CD4-positive, CD25-positive, alpha-beta regulatory T cell (primary cell): ENCODE results near the gene OSMR. TPM values are rescaled to one million over a fixed set of nuclear protein-coding genes. Genes with fewer than 3 reads are reported as not detected.

ENCODE experiments used
- ATAC-seq, 2 donors: fragments of 150-1000 bp; cut with Tn5 transposase; one replicate each; pipeline ENCODE4 v1.10.0; 2021; ENCODE audit warnings: low read depth in 2 of 2, moderate number of reproducible peaks in 2 of 2, moderate library complexity in 1 of 2
- DNase-seq, 3 donors: peaks; one replicate each; pipeline versions ENCODE4 v3.0.0 to v3.0.0-alpha.2; 2012 to 2022; ENCODE audit warnings: mixed read lengths in 1 of 3
- H3K27ac ChIP-seq: one replicate; pipeline ENCODE4 v1.7.0; 2013; ENCODE audit warnings: mild to moderate bottlenecking, low read length; ENCODE audit not compliant: insufficient read depth, poor library complexity, severe bottlenecking
- H3K27me3 ChIP-seq: one replicate; pipeline ENCODE4 v1.7.0; 2013; ENCODE audit warnings: low read length; ENCODE audit not compliant: control insufficient read depth, insufficient read depth
- H3K36me3 ChIP-seq: one replicate; pipeline ENCODE4 v1.7.0; 2013; ENCODE audit warnings: mild to moderate bottlenecking, low read length, moderate library complexity; ENCODE audit not compliant: control insufficient read depth, insufficient read depth
- H3K4me1 ChIP-seq: 2 replicates; pipeline ENCODE4 v1.7.0; 2013; ENCODE audit warnings: mild to moderate bottlenecking, low read length; ENCODE audit not compliant: insufficient read depth, control insufficient read depth, poor library complexity, severe bottlenecking
- H3K4me3 ChIP-seq: one replicate; pipeline ENCODE4 v1.7.0; 2013; ENCODE audit warnings: low read depth, mild to moderate bottlenecking, low read length, moderate library complexity
- H3K9me3 ChIP-seq, 2 experiments: 1 replicate in 1 of 2; 2 replicates in 1 of 2; pipeline ENCODE4 v1.7.0; 2013; ENCODE audit warnings: low read length in 2 of 2, mild to moderate bottlenecking in 1 of 2, moderate library complexity in 1 of 2; ENCODE audit not compliant: control insufficient read depth in 2 of 2
- H3K27ac Mint-ChIP-seq, 3 donors: one replicate each; pipeline ENCODE4 v1.8.0; 2020 to 2022; ENCODE audit warnings: mild to moderate bottlenecking in 3 of 3, mixed read lengths in 3 of 3, moderate library complexity in 2 of 3
- H3K27me3 Mint-ChIP-seq: one replicate; pipeline ENCODE4 v1.8.0; 2022; ENCODE audit warnings: mild to moderate bottlenecking, mixed read lengths
- H3K36me3 Mint-ChIP-seq: one replicate; pipeline ENCODE4 v1.8.0; 2020; ENCODE audit warnings: mixed read lengths
- H3K4me1 Mint-ChIP-seq, 4 donors: one replicate each; pipeline ENCODE4 v1.8.0; 2020 to 2022; ENCODE audit warnings: mixed read lengths in 4 of 4, mild to moderate bottlenecking in 1 of 4
- H3K4me3 Mint-ChIP-seq, 4 donors: one replicate each; pipeline ENCODE4 v1.8.0; 2020 to 2022; ENCODE audit warnings: mild to moderate bottlenecking in 4 of 4, mixed read lengths in 4 of 4, moderate library complexity in 3 of 4
- H3K9me3 Mint-ChIP-seq, 7 donors: one replicate each; pipeline ENCODE4 v1.8.0; 2020 to 2022; ENCODE audit warnings: mixed read lengths in 7 of 7, mild to moderate bottlenecking in 3 of 7, moderate library complexity in 2 of 7
- polyA plus RNA-seq, 4 donors: library from polyadenylated mRNA; unstranded; fragments of 300-500 nt; fragmentation: Illumina TruSeq; gene quantifications; one replicate each; pipeline ENCODE4 v1.2.3, GENCODE V29; 2021
- total RNA-seq: library from RNA; stranded (reverse); gene quantifications from one replicate; pipeline ENCODE4 v1.2.3, GENCODE V29; 2022

Gene OSMR
- total and polyA plus RNA-seq, 5 donors from 2014 or later, result 0.31 TPM; not detected in 4

DNA sequence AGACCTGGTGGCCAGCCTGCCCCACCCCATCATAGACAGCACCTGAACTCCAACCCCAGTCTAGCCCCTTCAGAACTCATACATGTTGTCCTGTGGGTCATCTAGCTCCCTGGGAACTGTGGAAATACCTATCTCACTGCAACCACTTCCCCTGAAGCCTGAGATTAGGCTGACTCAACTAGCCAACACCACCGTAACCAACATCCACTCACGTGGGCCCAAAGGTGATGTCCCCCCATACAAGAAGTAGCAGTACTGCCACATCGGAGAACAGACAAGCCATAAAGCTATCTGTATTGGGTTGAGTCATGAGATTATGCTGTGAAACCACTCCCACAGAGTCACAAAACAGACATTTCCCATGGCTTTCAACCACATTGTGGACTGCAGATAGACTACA, 46.6 kb downstream of the OSMR start:
- H3K36me3 ChIP-seq, result no peaks in the 10 kb centered on the region
- no peak overlapping the region for H3K4me3 ChIP-seq
- DNase-seq (no peak), ATAC-seq (no peak)
- Mint-ChIP-seq H3K36me3 (no peaks in the 10 kb centered on the region), H3K4me3 (no peak overlapping the region), H3K27ac (no peak overlapping the region), H3K9me3 (peaks cover 1 to 13% (median 8%) of the 10 kb centered on the region in 7 donors), H3K4me1 (no peaks in the 10 kb centered on the region), H3K27me3 (peaks cover 35% of the 10 kb centered on the region)
- H3K4me1 ChIP-seq, result no peaks in the 10 kb centered on the region
- H3K9me3 ChIP-seq, result peaks cover 0 to 6% of the 10 kb centered on the region in 2 experiments
- peaks cover 5% of the 10 kb centered on the region for H3K27me3 ChIP-seq
- H3K27ac ChIP-seq, result no peak overlapping the region

DNA sequence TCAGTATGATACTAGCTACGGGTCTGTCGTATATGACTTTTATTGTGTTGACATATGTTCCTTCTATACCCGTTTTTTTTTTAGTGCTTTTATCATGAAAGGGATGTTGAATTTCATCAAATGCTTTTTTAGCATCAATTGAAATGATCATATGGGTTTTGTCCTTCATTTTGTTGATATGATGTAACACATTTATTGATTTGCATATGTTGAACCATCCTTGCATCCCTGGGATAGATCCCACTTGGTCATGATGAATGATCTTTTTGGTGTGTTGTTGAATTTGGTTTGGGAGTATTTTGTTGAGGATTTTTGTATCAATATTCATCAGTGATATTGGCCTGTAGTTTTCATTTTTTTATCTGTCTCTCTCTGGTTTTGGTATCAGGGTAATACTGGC, 50.9 kb downstream of the OSMR start:
- peaks cover 32% of the 10 kb centered on the region for H3K27me3 Mint-ChIP-seq
- Histone ChIP-seq H3K36me3 (no peaks in the 10 kb centered on the region), H3K4me3 (no peak overlapping the region), H3K4me1 (no peaks in the 10 kb centered on the region), H3K27ac (no peak overlapping the region), H3K9me3 (peaks cover 0 to 6% of the 10 kb centered on the region in 2 experiments), H3K27me3 (peaks cover 3% of the 10 kb centered on the region)
- H3K4me1 Mint-ChIP-seq, result no peaks in the 10 kb centered on the region
- DNase-seq (no peak), ATAC-seq (no peak)
- H3K9me3 Mint-ChIP-seq, result peaks cover 3 to 13% (median 8%) of the 10 kb centered on the region in 7 donors
- H3K27ac Mint-ChIP-seq, result no peak overlapping the region
- H3K4me3 Mint-ChIP-seq, result no peak overlapping the region
- H3K36me3 Mint-ChIP-seq, result no peaks in the 10 kb centered on the region

DNA sequence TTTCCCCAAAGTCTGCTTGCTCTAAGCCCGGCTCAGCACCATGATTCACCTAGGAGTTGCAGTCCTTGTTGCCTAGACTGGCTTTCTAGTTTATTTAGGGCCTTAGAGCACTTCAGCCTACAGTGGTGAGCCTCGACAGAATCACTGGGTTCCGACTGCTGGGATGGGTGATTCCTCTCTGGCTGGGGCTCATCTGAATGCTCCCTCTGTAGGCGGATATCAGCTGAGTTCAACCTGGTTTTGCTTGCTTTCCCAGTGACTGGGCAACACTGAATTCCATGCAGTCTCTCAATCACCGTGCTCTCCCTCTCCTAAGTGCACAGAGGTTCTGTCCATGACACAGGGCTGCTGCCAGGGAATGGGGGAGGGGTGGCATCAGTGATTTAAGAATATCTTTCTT, 54.1 kb downstream of the OSMR start:
- peaks cover 0 to 3% of the 10 kb centered on the region in 2 experiments for H3K9me3 ChIP-seq
- H3K4me3 ChIP-seq, result no peak overlapping the region
- Mint-ChIP-seq H3K36me3 (no peaks in the 10 kb centered on the region), H3K27ac (no peak overlapping the region), H3K27me3 (peaks cover 29% of the 10 kb centered on the region), H3K4me1 (no peaks in the 10 kb centered on the region), H3K9me3 (peaks cover 0 to 14% (median 8%) of the 10 kb centered on the region in 7 donors), H3K4me3 (no peak overlapping the region)
- no peaks in the 10 kb centered on the region for H3K27me3 ChIP-seq
- DNase-seq (no peak), ATAC-seq (no peak)
- no peaks in the 10 kb centered on the region for H3K4me1 ChIP-seq
- no peak overlapping the region for H3K27ac ChIP-seq
- no peaks in the 10 kb centered on the region for H3K36me3 ChIP-seq

DNA sequence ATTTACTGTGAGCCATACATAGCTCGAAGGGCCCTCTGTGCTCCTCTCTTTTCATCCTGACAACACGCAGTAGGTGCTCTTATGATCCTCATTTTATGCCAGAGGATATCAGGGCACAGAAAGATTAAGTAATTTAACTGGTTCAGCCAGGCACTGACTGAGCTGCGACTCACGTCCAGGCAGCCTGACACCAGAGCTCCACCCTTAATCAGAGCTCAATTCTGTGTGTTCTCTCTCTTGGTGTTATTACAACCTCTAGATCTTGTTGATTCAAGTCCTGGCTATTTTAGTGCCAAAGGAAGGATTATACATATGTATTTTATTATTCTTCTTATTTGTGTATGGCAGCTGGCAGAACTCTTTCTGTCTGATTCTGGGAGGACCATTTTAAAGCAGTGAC, 59.7 kb downstream of the OSMR start:
- no peak overlapping the region for H3K4me3 Mint-ChIP-seq
- no peaks in the 10 kb centered on the region for H3K4me1 Mint-ChIP-seq
- Histone ChIP-seq H3K27me3 (peaks cover 4% of the 10 kb centered on the region), H3K4me1 (no peaks in the 10 kb centered on the region), H3K4me3 (no peak overlapping the region), H3K36me3 (no peaks in the 10 kb centered on the region), H3K9me3 (peaks cover 0 to 3% of the 10 kb centered on the region in 2 experiments), H3K27ac (no peak overlapping the region)
- no peak overlapping the region for H3K27ac Mint-ChIP-seq
- ATAC-seq (no peak), DNase-seq (no peak)
- peaks cover 9% of the 10 kb centered on the region for H3K27me3 Mint-ChIP-seq
- no peaks in the 10 kb centered on the region for H3K36me3 Mint-ChIP-seq
- peaks cover 0 to 14% (median 8%) of the 10 kb centered on the region in 7 donors for H3K9me3 Mint-ChIP-seq

DNA sequence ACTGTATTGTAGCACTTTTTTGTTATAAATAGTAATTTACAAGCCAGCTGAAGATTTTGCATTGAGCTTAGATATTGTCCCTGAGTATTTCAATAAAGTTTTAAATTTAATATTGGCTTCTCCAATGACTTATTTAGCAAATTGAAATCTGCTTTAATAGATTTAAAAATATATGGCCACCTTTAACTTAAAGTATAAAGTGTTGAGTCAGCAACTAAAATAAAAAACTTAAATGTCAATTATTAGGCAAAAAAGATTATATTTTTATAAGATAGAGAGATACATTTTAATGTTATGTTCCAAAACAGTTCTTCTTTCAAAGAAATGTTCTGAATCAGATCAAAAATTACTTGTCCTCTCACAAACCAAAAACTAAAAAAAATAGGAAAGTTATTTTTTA, 60.7 kb downstream of the OSMR start:
- no peaks in the 10 kb centered on the region for H3K36me3 ChIP-seq
- ATAC-seq (no peak), DNase-seq (no peak)
- peaks cover 4% of the 10 kb centered on the region for H3K27me3 ChIP-seq
- H3K4me3 Mint-ChIP-seq, result no peak overlapping the region
- H3K9me3 ChIP-seq, result peaks cover 0 to 3% of the 10 kb centered on the region in 2 experiments
- no peaks in the 10 kb centered on the region for H3K4me1 ChIP-seq
- no peak overlapping the region for H3K27ac ChIP-seq
- no peak overlapping the region for H3K27ac Mint-ChIP-seq
- no peaks in the 10 kb centered on the region for H3K36me3 Mint-ChIP-seq
- H3K9me3 Mint-ChIP-seq, result peaks cover 0 to 14% (median 8%) of the 10 kb centered on the region in 7 donors
- H3K27me3 Mint-ChIP-seq, result peaks cover 4% of the 10 kb centered on the region
- no peak overlapping the region for H3K4me3 ChIP-seq
- no peaks in the 10 kb centered on the region for H3K4me1 Mint-ChIP-seq

DNA sequence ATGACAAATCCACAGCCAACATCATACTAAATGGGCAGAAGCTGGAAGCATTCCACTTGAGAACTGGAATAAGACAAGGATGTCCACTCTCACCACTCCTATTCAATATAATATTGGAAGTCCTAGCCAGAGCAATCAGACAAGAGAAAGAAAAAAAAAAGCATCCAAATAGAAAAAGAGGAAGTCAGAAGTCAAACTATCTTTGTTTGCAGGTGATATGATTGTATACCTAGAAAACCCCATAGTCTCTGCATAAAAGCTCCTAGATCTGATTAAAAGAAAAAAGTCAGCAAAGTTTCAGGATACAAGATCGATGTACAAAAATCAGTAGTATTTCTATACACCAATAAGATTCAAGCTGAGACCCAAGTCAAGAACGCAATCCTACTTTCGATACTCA, 66.1 kb downstream of the OSMR start:
- Histone ChIP-seq H3K36me3 (no peaks in the 10 kb centered on the region), H3K4me3 (no peak overlapping the region), H3K27ac (no peak overlapping the region), H3K4me1 (no peaks in the 10 kb centered on the region), H3K27me3 (peaks cover 9% of the 10 kb centered on the region), H3K9me3 (peaks cover 0 to 3% of the 10 kb centered on the region in 2 experiments)
- no peak for DNase-seq
- Mint-ChIP-seq H3K9me3 (peaks cover 0 to 8% (median 5%) of the 10 kb centered on the region in 7 donors), H3K4me3 (no peak overlapping the region), H3K27me3 (peaks cover 26% of the 10 kb centered on the region), H3K4me1 (no peaks in the 10 kb centered on the region), H3K27ac (no peak overlapping the region), H3K36me3 (no peaks in the 10 kb centered on the region)
- ATAC-seq, result no peak

DNA sequence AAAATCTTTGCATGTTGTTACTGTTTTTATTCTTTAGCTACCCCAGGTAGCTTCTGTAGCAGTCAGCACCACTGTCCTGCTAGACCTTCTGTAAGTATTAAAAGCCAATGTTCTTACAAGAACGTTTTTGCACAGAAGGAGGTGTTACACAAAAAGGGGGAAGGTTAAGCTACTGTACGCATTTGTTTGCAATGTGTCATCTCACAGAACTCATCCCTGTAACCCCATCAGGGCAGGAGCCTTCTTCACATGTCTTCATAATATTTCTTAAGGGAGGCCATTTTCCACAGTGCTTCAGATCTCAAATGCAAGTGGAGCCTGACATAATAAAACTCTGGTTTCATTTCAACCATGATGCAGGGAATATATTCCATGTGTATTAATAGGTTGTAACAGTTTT, 67.9 kb downstream of the OSMR start:
- Mint-ChIP-seq H3K4me1 (no peaks in the 10 kb centered on the region), H3K36me3 (no peaks in the 10 kb centered on the region), H3K9me3 (peaks cover 0 to 6% (median 4%) of the 10 kb centered on the region in 7 donors)

DNA sequence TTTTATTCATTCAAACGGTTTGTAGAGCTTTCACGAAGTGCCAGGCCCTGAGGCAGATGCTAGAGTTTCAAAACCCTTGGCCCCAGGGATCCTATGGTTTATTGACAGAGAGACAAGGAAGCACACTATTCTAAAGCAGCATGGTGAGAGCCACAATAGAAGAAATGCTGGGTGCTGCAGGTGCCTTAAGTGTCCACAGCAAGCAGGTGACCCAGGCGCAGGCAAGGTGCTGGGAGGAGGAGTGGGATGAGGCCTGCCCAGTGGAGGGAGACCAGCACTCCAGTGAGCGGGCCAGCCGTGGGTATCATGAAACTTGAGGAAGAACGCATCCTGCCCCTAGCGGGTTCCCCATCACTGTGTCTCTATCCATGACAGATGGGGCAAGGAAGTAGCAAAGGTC, 71.0 kb downstream of the OSMR start:
- no peak overlapping the region for H3K4me3 Mint-ChIP-seq
- no peak overlapping the region for H3K4me3 ChIP-seq
- no peaks in the 10 kb centered on the region for H3K4me1 Mint-ChIP-seq
- H3K4me1 ChIP-seq, result no peaks in the 10 kb centered on the region
- H3K9me3 ChIP-seq, result no peaks in the 10 kb centered on the region
- peaks cover 49% of the 10 kb centered on the region for H3K27me3 Mint-ChIP-seq
- H3K36me3 ChIP-seq, result no peaks in the 10 kb centered on the region
- no peaks in the 10 kb centered on the region for H3K36me3 Mint-ChIP-seq
- ATAC-seq (no peak), DNase-seq (no peak)
- H3K27ac ChIP-seq, result no peak overlapping the region
- peak overlapping the region in 1 of 3 donors; percentile 45 for H3K27ac Mint-ChIP-seq
- peaks cover 13% of the 10 kb centered on the region for H3K27me3 ChIP-seq
- no peaks in the 10 kb centered on the region for H3K9me3 Mint-ChIP-seq

More for the DNA sequence above, 67.9 kb downstream of the OSMR start:
- DNase-seq (no peak), ATAC-seq (no peak)
- no peaks in the 10 kb centered on the region for H3K36me3 ChIP-seq
- H3K9me3 ChIP-seq, result peaks cover 0 to 3% of the 10 kb centered on the region in 2 experiments
- H3K27ac ChIP-seq, result no peak overlapping the region
- Mint-ChIP-seq H3K4me3 (no peak overlapping the region), H3K27me3 (peaks cover 32% of the 10 kb centered on the region), H3K27ac (no peak overlapping the region)
- H3K4me1 ChIP-seq, result no peaks in the 10 kb centered on the region
- no peak overlapping the region for H3K4me3 ChIP-seq
- peaks cover 9% of the 10 kb centered on the region for H3K27me3 ChIP-seq
